ENCODE results near the gene PARD6G.

Gene PARD6G

DNA sequence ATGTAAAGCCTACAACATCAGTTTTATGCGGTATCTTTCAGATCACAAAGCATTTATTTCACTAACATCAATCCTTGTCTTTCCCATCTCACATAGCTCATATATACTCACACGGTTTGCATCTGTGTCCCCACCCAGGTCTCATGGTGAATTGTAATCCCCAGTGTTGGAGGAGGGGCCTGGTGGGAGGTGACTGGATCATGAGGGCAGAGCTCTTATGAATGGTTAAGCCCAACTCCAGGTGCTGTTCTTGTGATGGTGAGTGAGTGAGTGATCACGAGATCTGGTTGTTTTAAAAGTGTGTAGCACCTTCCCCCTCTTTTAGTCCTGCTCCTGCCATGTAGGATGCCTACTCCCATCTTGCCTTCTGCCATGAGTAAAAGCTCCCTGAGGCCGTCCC lies 42.0 kb downstream of the PARD6G start:
- DNase-seq: no peak

DNA sequence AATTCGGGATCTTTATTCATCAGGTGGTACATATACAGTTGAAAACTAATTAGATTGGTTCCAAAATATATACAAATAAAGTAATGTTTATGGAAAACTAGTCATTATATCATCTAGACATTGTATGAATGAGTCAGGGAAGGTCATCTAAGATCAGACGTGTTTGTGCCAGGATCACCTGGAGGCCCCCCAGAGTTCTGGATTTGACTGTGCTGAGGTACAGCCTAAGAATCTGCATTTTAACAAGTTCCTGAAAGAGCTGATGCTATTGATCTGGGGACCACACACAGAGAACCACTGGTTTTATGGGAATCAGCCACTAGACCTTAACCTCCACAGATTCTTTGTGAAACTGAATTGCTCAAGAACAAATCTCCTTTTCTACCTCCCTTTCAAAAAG lies 43.2 kb downstream of the PARD6G start:
- DNase-seq: no peak

GRCh38 chr18:80203249-80203648 lies 44.1 kb downstream of the PARD6G start:
- no peak for DNase-seq

GRCh38 chr18:80202264-80202998 lies 44.9 kb downstream of the PARD6G start:
- no peak for DNase-seq

- no peak for DNase-seq
Observed at GRCh38 chr18:80201739-80202138, 45.6 kb downstream of the PARD6G start.

GRCh38 chr18:80200932-80201672 lies 46.2 kb downstream of the PARD6G start:
- peak; percentile 84 for DNase-seq

- DNase-seq: peak; percentile 36
Observed at GRCh38 chr18:80200171-80200931, 47.0 kb downstream of the PARD6G start.

- no peak for DNase-seq
Observed at GRCh38 chr18:80198994-80199748, 48.1 kb downstream of the PARD6G start.

- no peak for DNase-seq
Observed at GRCh38 chr18:80198391-80198790, 48.9 kb downstream of the PARD6G start.

- DNase-seq: no peak
Observed at GRCh38 chr18:80197528-80197927, 49.8 kb downstream of the PARD6G start.

DNA sequence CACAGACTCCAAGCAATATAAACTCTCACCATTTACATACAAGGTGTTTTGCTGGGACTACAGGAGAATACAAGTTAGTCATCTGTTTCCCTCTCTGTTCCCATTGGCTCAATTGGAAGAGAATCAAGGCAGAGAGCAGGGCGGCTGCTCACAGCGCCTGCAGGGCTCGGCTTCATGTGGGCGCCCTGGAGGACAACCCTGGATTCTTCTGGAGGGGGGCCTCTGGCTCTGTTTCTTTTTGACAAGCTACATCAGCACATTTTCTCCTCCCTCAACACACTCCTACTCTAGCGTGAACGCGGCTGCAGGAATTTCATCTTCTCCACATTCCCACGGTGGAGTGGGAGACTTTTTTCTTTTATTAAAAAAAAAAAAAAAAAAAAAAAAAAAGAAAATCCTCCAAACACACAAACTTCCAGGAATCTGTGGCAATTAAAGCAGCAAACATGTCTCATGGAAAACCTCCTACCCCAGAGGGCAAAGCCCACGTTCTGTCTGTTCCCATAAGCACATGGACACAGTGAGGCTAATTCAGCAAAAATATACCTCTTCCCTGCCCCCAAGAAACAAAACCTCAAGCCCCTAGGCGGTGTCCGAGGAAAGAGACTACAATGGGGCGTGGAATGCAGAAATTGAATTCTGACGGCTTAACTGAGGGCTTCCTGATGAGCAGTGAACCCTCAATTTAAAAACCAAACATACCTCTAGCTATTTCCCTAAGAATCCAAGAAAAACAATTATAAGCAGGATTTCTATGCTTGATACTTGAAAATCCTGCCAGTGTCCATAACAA lies 50.6 kb downstream of the PARD6G start:
- DNase-seq: no peak

- no peak for DNase-seq
Observed at GRCh38 chr18:80194874-80195570, 52.3 kb downstream of the PARD6G start.

DNA sequence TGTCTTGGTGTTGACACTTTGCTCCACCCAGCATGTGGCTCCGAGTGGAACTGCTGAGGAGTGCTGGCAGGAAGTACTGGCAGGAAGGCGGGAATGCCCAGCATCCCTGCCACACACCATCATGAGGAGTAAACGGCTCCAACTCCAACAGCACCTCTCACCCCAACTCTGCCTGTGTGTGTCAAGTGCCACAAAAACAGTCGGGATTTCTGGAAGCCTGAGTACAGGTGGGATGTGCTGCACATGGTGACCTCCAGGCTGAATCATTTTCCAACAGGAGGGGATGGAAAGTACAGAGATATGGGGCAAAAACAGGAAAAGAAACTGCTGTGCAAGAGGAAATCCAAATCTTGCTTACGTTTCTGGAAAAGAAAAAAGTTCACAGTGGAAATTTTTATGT lies 53.6 kb downstream of the PARD6G start:
- no peak for DNase-seq

DNA sequence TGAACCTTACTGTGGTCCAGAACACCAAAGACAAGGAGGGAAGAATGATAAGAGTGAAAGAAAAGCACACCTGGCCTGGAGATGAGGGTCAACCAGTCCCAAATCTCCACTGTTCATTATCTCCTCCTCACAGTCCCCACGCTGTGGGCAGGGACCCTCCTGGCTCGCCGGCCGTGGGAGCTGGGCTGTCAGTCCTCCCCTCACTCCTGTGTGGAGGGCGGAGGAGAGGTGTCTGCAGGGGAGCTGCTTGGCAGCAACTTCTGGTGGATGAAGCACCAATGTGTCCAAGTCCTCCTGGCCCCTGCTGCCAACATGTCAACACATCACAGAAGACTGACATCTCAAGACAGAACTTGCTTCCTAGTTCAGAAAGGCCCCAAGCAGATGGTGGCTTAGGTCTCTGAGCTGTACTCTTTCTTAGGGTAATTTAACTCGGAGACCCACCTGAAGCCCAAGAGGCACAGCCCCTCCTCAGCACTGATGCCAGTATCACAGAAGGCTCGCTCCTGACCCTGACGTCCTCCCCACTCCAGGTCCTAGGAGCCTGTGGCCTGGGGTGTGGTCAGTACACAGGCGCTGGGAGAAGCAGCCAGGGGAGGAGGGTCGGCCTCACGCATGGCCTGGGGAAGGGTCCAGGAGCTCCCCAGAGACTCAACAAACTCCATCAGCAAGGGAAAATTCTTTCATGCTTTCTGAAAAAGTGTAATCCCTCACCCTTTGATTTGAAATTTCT lies 54.5 kb downstream of the PARD6G start:
- no peak for DNase-seq

DNA sequence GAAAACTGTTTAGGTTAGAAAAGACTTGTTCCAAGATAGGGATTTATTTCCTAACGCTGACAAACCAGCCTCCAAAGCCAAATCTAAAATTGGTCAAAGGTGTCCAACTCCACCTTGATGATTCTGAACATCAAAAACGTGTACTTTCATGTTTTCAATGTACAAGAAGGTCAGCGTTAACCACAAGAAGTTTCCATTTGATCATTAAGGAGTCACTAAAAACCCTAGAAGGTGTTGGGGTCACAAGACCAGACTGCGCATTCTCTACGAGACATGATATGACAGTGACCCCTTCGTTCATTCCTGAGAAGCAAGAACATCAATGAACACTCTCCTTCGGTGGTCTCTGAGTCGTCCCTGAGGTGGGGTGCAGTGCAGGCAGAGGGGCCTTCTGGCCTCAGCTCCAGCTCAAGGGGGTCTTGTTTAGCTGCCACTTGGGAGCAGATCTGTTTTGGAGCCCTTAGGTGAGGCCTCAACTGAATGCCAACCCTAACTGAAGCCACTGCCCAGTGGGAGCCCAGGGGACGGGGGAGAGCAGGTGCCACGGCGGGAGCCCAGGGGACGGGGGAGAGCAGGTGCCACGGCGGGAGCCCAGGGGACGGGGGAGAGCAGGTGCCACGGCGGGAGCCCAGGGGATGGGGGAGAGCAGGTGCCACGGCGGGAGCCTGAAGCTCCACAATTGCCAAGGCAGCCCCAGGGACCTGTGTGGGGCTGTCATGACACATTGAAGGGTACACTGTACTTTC lies 55.2 kb downstream of the PARD6G start:
- no peak for DNase-seq

DNA sequence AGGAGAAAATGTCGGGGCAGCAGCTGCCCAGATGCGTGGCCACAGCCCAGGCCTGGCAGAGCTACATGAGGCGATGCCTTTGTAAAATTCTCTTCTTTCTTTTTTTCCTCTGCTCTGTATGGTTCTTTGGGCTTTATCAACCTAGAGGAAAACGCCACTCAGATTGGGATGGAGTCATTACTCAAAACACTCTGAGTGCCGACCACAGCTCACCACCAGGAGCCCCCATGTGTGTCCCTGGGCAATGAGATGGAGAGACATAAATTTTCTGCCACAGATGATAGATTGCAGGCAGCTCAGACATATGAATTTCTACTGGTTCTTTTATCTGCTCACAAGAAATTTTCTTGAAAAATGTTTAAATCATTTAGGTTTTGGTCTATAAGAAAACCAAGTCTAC lies 56.0 kb downstream of the PARD6G start:
- DNase-seq: no peak

GRCh38 chr18:80190311-80190710 lies 57.0 kb downstream of the PARD6G start:
- no peak for DNase-seq

- DNase-seq: no peak
Observed at GRCh38 chr18:80189531-80189865, 57.8 kb downstream of the PARD6G start.

- DNase-seq: no peak
Observed at GRCh38 chr18:80188643-80189530, 58.4 kb downstream of the PARD6G start.

Data from NCI-H1092 treated with DMSO at 0.1 percent for 48 hours (cell line).